Left lobe of liver (tissue), 2 donors: ENCODE measurements around the gene ATXN7L1. TPM values are rescaled to one million over a fixed set of nuclear protein-coding genes. Genes with fewer than 3 reads are reported as not detected.

Source experiments
- ATAC-seq: fragments of 200-7000 bp; cut with Tn5 transposase; one replicate; pipeline ENCODE4 v1.9.1; 2020; ENCODE audit warnings: mild to moderate bottlenecking, moderate library complexity
- DNase-seq: peaks from one replicate; pipeline ENCODE4 v3.0.0-alpha.2; 2020; ENCODE audit warnings: low spot score
- total RNA-seq: library from RNA; stranded (reverse); gene quantifications from one replicate; pipeline ENCODE4 v1.2.1, GENCODE V29; 2021
- donor health status: DM: no; HTN: no; CAD: no; lungs with moderate emphysema.
- donor health status: DM: no; HTN: yes; CAD: no.

The ATXN7L1 gene
- total RNA-seq, 1 donor from 2014 or later: 15.5 TPM

GRCh38 chr7:105682341-105683060 lies 193.9 kb downstream of the ATXN7L1 start:
- DNase-seq (no peak), ATAC-seq (peak; percentile 12)

GRCh38 chr7:105680505-105681187 lies 195.8 kb downstream of the ATXN7L1 start:
- DNase-seq: peak; percentile 91
- ATAC-seq: peak; percentile 54

- DNase-seq (peak; percentile 91), ATAC-seq (peak; percentile 71)
Measured at GRCh38 chr7:105678811-105679495, 197.4 kb downstream of the ATXN7L1 start.

GRCh38 chr7:105677817-105678573 lies 198.4 kb downstream of the ATXN7L1 start:
- DNase-seq: no peak

GRCh38 chr7:105677410-105677730 lies 199.0 kb downstream of the ATXN7L1 start:
- DNase-seq: peak; percentile 63
- ATAC-seq: peak; percentile 38

More at GRCh38 chr7:105677817-105678573, 198.4 kb downstream of the ATXN7L1 start:
- no peak for ATAC-seq

GRCh38 chr7:105675934-105676371 lies 200.4 kb downstream of the ATXN7L1 start:
- DNase-seq (peak; percentile 67), ATAC-seq (no peak)

GRCh38 chr7:105674200-105674920 lies 202.0 kb downstream of the ATXN7L1 start:
- peak; percentile 36 for ATAC-seq

GRCh38 chr7:105673367-105674084 lies 202.9 kb downstream of the ATXN7L1 start:
- DNase-seq (peak; percentile 93), ATAC-seq (peak; percentile 62)

More at GRCh38 chr7:105674200-105674920, 202.0 kb downstream of the ATXN7L1 start:
- peak; percentile 77 for DNase-seq

GRCh38 chr7:105672801-105673200 lies 203.6 kb downstream of the ATXN7L1 start:
- no peak for DNase-seq
- ATAC-seq: no peak

GRCh38 chr7:105666324-105666723 lies 210.1 kb downstream of the ATXN7L1 start:
- ATAC-seq (no peak), DNase-seq (no peak)

- DNase-seq (no peak), ATAC-seq (no peak)
Measured at GRCh38 chr7:105665684-105666083, 210.7 kb downstream of the ATXN7L1 start.

- no peak for DNase-seq
- ATAC-seq: peak; percentile 40
Measured at GRCh38 chr7:105664816-105665525, 211.4 kb downstream of the ATXN7L1 start.

- ATAC-seq: no peak
- no peak for DNase-seq
Measured at GRCh38 chr7:105662998-105663397, 213.4 kb downstream of the ATXN7L1 start.

- DNase-seq (peak; percentile 74), ATAC-seq (peak; percentile 80)
Measured at GRCh38 chr7:105661625-105662024, 214.8 kb downstream of the ATXN7L1 start.

GRCh38 chr7:105656922-105657521 lies 219.4 kb downstream of the ATXN7L1 start:
- ATAC-seq (peak; percentile 56), DNase-seq (peak; percentile 57)

GRCh38 chr7:105655500-105656380 lies 220.7 kb downstream of the ATXN7L1 start:
- no peak for DNase-seq

GRCh38 chr7:105655067-105655466 lies 221.3 kb downstream of the ATXN7L1 start:
- ATAC-seq (no peak), DNase-seq (no peak)

More at GRCh38 chr7:105655500-105656380, 220.7 kb downstream of the ATXN7L1 start:
- ATAC-seq: no peak
